HG03095 (cell line): ENCODE results near the gene NXNL1.

Experiments
- ATAC-seq: cut with Tn5 transposase; IDR thresholded peaks from one replicate; pipeline ENCODE4 v1.9.1; 2021; ENCODE audit warnings: moderate library complexity; ENCODE audit not compliant: unreplicated experiment

The NXNL1 gene

GRCh38 chr19:17458970-17459369, 1.8 kb downstream of the NXNL1 start:
- ATAC-seq, result no peak

- ATAC-seq, result no peak
Measured at GRCh38 chr19:17457616-17458015, 3.1 kb downstream of the NXNL1 start.

GRCh38 chr19:17456127-17456526, 4.6 kb downstream of the NXNL1 start:
- no peak for ATAC-seq

- no peak for ATAC-seq
Measured at GRCh38 chr19:17455308-17456123, 5.2 kb downstream of the NXNL1 start.

- ATAC-seq, result no peak
Measured at GRCh38 chr19:17454576-17455071, 6.1 kb downstream of the NXNL1 start.

GRCh38 chr19:17451820-17452219, 8.9 kb downstream of the NXNL1 start:
- no peak for ATAC-seq

- ATAC-seq, result no peak
Measured at GRCh38 chr19:17450264-17451075, 10.3 kb downstream of the NXNL1 start.

GRCh38 chr19:17448131-17448967, 12.4 kb downstream of the NXNL1 start, which contains the start of gene TMEM221:
TSS of gene TMEM221 (minus strand) at chr19:17448668. CDS start at chr19:17448462, 206 bp downstream.
- no peak for ATAC-seq

GRCh38 chr19:17447704-17448130, 13.0 kb downstream of the NXNL1 start:
- no peak for ATAC-seq

- ATAC-seq, result no peak
Measured at GRCh38 chr19:17445526-17446165, 15.1 kb downstream of the NXNL1 start.

- ATAC-seq, result no peak
Measured at GRCh38 chr19:17441241-17442021, 19.3 kb downstream of the NXNL1 start.

GRCh38 chr19:17436874-17437267, 23.9 kb downstream of the NXNL1 start:
- no peak for ATAC-seq

- no peak for ATAC-seq
Measured at GRCh38 chr19:17436094-17436873, 24.4 kb downstream of the NXNL1 start.

GRCh38 chr19:17435218-17435617, 25.5 kb downstream of the NXNL1 start:
- ATAC-seq, result no peak

- no peak for ATAC-seq
Measured at GRCh38 chr19:17431417-17431816, 29.3 kb downstream of the NXNL1 start.

GRCh38 chr19:17429641-17430113, 31.0 kb downstream of the NXNL1 start:
- ATAC-seq, result no peak

GRCh38 chr19:17424743-17425365, 35.9 kb downstream of the NXNL1 start:
- no peak for ATAC-seq
